Measurements from ENCODE around the gene MYL4. TPM values are rescaled to one million over a fixed set of nuclear protein-coding genes. Genes with fewer than 3 reads are reported as not detected.
A peak's percentile ranks its signal among the peaks of the same experiment; 100 is the strongest.
"Not testable (repeated sequence)": the region's sequence is repeated elsewhere in the genome, so short reads cannot be mapped to it uniquely, and the experiment has no call there.

Gene MYL4
- polyA plus RNA-seq, 1 donor: 1.9 TPM

GRCh38 chr17:47242648-47243047, 33.5 kb downstream of the MYL4 start:
- no peak for DNase-seq

GRCh38 chr17:47243737-47244598, 34.8 kb downstream of the MYL4 start:
- DNase-seq: no peak

- no peak for DNase-seq
Observed at GRCh38 chr17:47244697-47245096, 35.5 kb downstream of the MYL4 start.

- DNase-seq: no peak
Observed at GRCh38 chr17:47246120-47246519, 37.0 kb downstream of the MYL4 start.

- DNase-seq: no peak
Observed at GRCh38 chr17:47250855-47251254, 41.7 kb downstream of the MYL4 start.

- no peak for DNase-seq
Observed at GRCh38 chr17:47251421-47251940, 42.3 kb downstream of the MYL4 start.

GRCh38 chr17:47252209-47252608, 43.1 kb downstream of the MYL4 start:
- no peak for DNase-seq

- no peak for DNase-seq
Observed at GRCh38 chr17:47252766-47253512, 43.8 kb downstream of the MYL4 start.

- DNase-seq: peak; percentile 66
Observed at GRCh38 chr17:47253541-47254402, 44.6 kb downstream of the MYL4 start, which contains the start of gene ITGB3. ITGB3 (plus strand) TSS chr17:47253827; CDS start chr17:47253862, 35 bp downstream.

- DNase-seq: no peak
Observed at GRCh38 chr17:47254403-47254943, 45.3 kb downstream of the MYL4 start.

GRCh38 chr17:47257651-47258339, 48.6 kb downstream of the MYL4 start:
- no peak for DNase-seq

GRCh38 chr17:47262586-47262985, 53.4 kb downstream of the MYL4 start:
- DNase-seq: no peak

- no peak for DNase-seq
Observed at GRCh38 chr17:47264166-47264565, 55.0 kb downstream of the MYL4 start.

- no peak for DNase-seq
Observed at GRCh38 chr17:47265983-47266541, 56.9 kb downstream of the MYL4 start.

GRCh38 chr17:47266782-47267181, 57.6 kb downstream of the MYL4 start:
- DNase-seq: no peak

- no peak for DNase-seq
Observed at GRCh38 chr17:47267354-47267828, 58.2 kb downstream of the MYL4 start.

- DNase-seq: not testable (repeated sequence)
Observed at GRCh38 chr17:47268964-47269363, 59.8 kb downstream of the MYL4 start.

- not testable (repeated sequence) for DNase-seq
Observed at GRCh38 chr17:47269561-47270280, 60.6 kb downstream of the MYL4 start.

GRCh38 chr17:47270946-47271705, 62.0 kb downstream of the MYL4 start:
- DNase-seq: no peak
